Liver (tissue), 9 donors: ENCODE measurements around the gene CCR2. TPM values are rescaled to one million over a fixed set of nuclear protein-coding genes. Genes with fewer than 3 reads are reported as not detected.

Source experiments
- DNase-seq: peaks from one replicate; pipeline ENCODE4 v3.0.0-alpha.2; 2017; ENCODE audit warnings: low spot score
- H3K27ac ChIP-seq, 2 donors: one replicate each; pipeline ENCODE4 v1.7.0; 2013; ENCODE audit warnings: inconsistent platforms in 2 of 2, low read length in 2 of 2, control low read depth in 1 of 2, low read depth in 1 of 2, mild to moderate bottlenecking in 1 of 2
- H3K27me3 ChIP-seq, 4 donors: one replicate each; pipeline versions ENCODE4 v1.6.1 to v1.7.0; 2013; ENCODE audit warnings: low read length in 3 of 4, inconsistent platforms in 1 of 4, mild to moderate bottlenecking in 1 of 4, moderate library complexity in 1 of 4; ENCODE audit not compliant: control insufficient read depth in 4 of 4, insufficient read depth in 4 of 4
- H3K36me3 ChIP-seq, 4 donors: one replicate each; pipeline versions ENCODE4 v1.6.1 to v1.7.0; 2013; ENCODE audit warnings: low read length in 3 of 4, mild to moderate bottlenecking in 3 of 4, low read depth in 1 of 4, moderate library complexity in 1 of 4; ENCODE audit not compliant: control insufficient read depth in 4 of 4, insufficient read depth in 3 of 4
- H3K4me1 ChIP-seq, 4 donors: one replicate each; pipeline versions ENCODE4 v1.6.1 to v1.7.0; 2013; ENCODE audit warnings: low read length in 3 of 4, mild to moderate bottlenecking in 3 of 4, moderate library complexity in 1 of 4; ENCODE audit not compliant: control insufficient read depth in 4 of 4, insufficient read depth in 4 of 4
- H3K4me3 ChIP-seq, 3 donors: one replicate each; pipeline versions ENCODE4 v1.6.1 to v1.7.0; 2013; ENCODE audit warnings: low read length in 3 of 3, control low read depth in 1 of 3, low read depth in 1 of 3, mild to moderate bottlenecking in 1 of 3
- H3K9ac ChIP-seq, 2 donors: one replicate each; pipeline ENCODE4 v1.7.0; 2013; ENCODE audit warnings: low read length in 2 of 2, mild to moderate bottlenecking in 2 of 2, moderate library complexity in 2 of 2, control low read depth in 1 of 2, low read depth in 1 of 2
- H3K9me3 ChIP-seq, 4 donors: one replicate each; pipeline versions ENCODE4 v1.6.1 to v1.7.0; 2013; ENCODE audit warnings: low read length in 3 of 4; ENCODE audit not compliant: control insufficient read depth in 4 of 4
- ATF3 ChIP-seq: IDR thresholded peaks from 2 replicates; pipeline ENCODE4 v1.6.1; 2016; ENCODE audit warnings: antibody characterized with exemption
- CTCF ChIP-seq: fragments of 150-350 bp; IDR thresholded peaks from 2 replicates; pipeline ENCODE4 v1.5.1; 2017; ENCODE audit warnings: improper control_type of control experiment, low read depth, low read length; ENCODE audit not compliant: missing input control
- EGR1 ChIP-seq, 2 donors: IDR thresholded peaks; 2 replicates each; pipeline ENCODE4 v1.6.1; 2016 to 2018; ENCODE audit warnings: antibody characterized with exemption in 2 of 2, low read depth in 2 of 2
- FOXA1 ChIP-seq: IDR thresholded peaks from 2 replicates; pipeline ENCODE4 v1.6.1; 2016; ENCODE audit warnings: antibody characterized with exemption
- FOXA2 ChIP-seq: IDR thresholded peaks from 2 replicates; pipeline ENCODE4 v1.6.1; 2016; ENCODE audit warnings: antibody characterized with exemption
- GABPA ChIP-seq, 2 donors: IDR thresholded peaks in 1 of 2; conservative IDR thresholded peaks in 1 of 2; 2 replicates each; pipeline ENCODE4 v1.6.1; 2016; ENCODE audit warnings: antibody characterized with exemption in 2 of 2, mild to moderate bottlenecking in 1 of 2, moderate library complexity in 1 of 2
- HNF4A ChIP-seq, 2 donors: conservative IDR thresholded peaks; 2 replicates each; pipeline ENCODE4 v1.6.1; 2016; ENCODE audit warnings: antibody characterized with exemption in 2 of 2, mild to moderate bottlenecking in 2 of 2
- HNF4G ChIP-seq: IDR thresholded peaks from 2 replicates; pipeline ENCODE4 v1.6.1; 2016; ENCODE audit warnings: antibody characterized with exemption
- JUND ChIP-seq, 2 donors: IDR thresholded peaks; 2 replicates each; pipeline ENCODE4 v1.6.1; 2016; ENCODE audit warnings: antibody characterized with exemption in 2 of 2
- MAX ChIP-seq: IDR thresholded peaks from 2 replicates; pipeline ENCODE4 v1.6.1; 2016; ENCODE audit warnings: antibody characterized with exemption
- NR2F2 ChIP-seq: IDR thresholded peaks from 2 replicates; pipeline ENCODE4 v1.6.1; 2016; ENCODE audit warnings: antibody characterized with exemption
- RAD21 ChIP-seq, 2 donors: IDR thresholded peaks; 2 replicates each; pipeline ENCODE4 v1.6.1; 2016; ENCODE audit warnings: antibody characterized with exemption in 2 of 2, mild to moderate bottlenecking in 2 of 2
- REST ChIP-seq: IDR thresholded peaks from 2 replicates; pipeline ENCODE4 v1.6.1; 2016; ENCODE audit warnings: antibody characterized with exemption, mild to moderate bottlenecking
- RXRA ChIP-seq, 2 donors: IDR thresholded peaks; 2 replicates each; pipeline ENCODE4 v1.6.1; 2017 to 2018; ENCODE audit warnings: antibody characterized with exemption in 2 of 2, mild to moderate bottlenecking in 1 of 2
- TAF1 ChIP-seq: conservative IDR thresholded peaks from 2 replicates; pipeline ENCODE4 v1.6.1; 2016; ENCODE audit warnings: antibody characterized with exemption, mild to moderate bottlenecking
- YY1 ChIP-seq: IDR thresholded peaks from 2 replicates; pipeline ENCODE4 v1.6.1; 2016; ENCODE audit warnings: antibody characterized with exemption, mild to moderate bottlenecking
- ZBTB33 ChIP-seq: IDR thresholded peaks from 2 replicates; pipeline ENCODE4 v1.6.1; 2016; ENCODE audit warnings: antibody characterized with exemption
- WGBS: extraction: QIAGEN DNeasy Blood & Tissue Kit; methylation state at CpG from one replicate; pipeline ENCODE4 v1.1.7; 2013; 5-methylcytosine and 5-hydroxymethylcytosine counted together
- polyA plus RNA-seq, 2 donors: library from polyadenylated mRNA; stranded (reverse) in 1 of 2; unstranded in 1 of 2; fragments of 200-250 nt in 1 of 2; fragments of >200 nt in 1 of 2; fragmentation: Nextera tagmentation in 1 of 2; extraction: Ambion mirVana in 1 of 2; gene quantifications; one replicate each; pipeline versions ENCODE4 v1.2.1 to v1.2.3, GENCODE V29; 2013 to 2015
- total RNA-seq, 2 donors: library from RNA; depleted of rRNA; stranded (reverse); fragments of >200 nt; gene quantifications; one replicate each; pipeline ENCODE4 v1.2.3, GENCODE V29; 2014
- donor health status: healthy.
- donor health status: healthy.
- donor health status: healthy.
- donor health status: healthy.
- donor health status: healthy.

The CCR2 gene
- total and polyA plus RNA-seq, 4 donors: 0.68 to 3.4 (median 2.4) TPM

GRCh38 chr3:46359733-46360493 is 6.0 kb downstream of the CCR2 start (continued):
- TF ChIP-seq MAX: no peak
- no peak for TF ChIP-seq YY1
- TF ChIP-seq ATF3: no peak
- TF ChIP-seq HNF4A (conservative IDR thresholded peaks at IDR 0.05): no peak
- TF ChIP-seq ZBTB33: no peak

GRCh38 chr3:46360907-46361306 is 7.0 kb downstream of the CCR2 start:
- Histone ChIP-seq H3K27ac (no peak overlapping the region), H3K36me3 (no peaks in the 10 kb centered on the region), H3K4me3 (no peak overlapping the region), H3K9me3 (no peaks in the 10 kb centered on the region), H3K9ac (no peak overlapping the region), H3K27me3 (no peaks in the 10 kb centered on the region), H3K4me1 (peaks cover 0 to 3% (median 0%) of the 10 kb centered on the region in 4 donors)
- no peak for DNase-seq
- no peak for TF ChIP-seq CTCF
- no peak for TF ChIP-seq YY1
- TF ChIP-seq NR2F2: no peak
- TF ChIP-seq TAF1: no peak
- no peak for TF ChIP-seq GABPA (IDR thresholded peaks at IDR 0.05 in 1 of 2, conservative IDR thresholded peaks at IDR 0.05 in 1 of 2)
- no peak for TF ChIP-seq FOXA2
- TF ChIP-seq FOXA1: no peak
- no peak for TF ChIP-seq HNF4G
- TF ChIP-seq RAD21 (IDR thresholded peaks at IDR 0.05): no peak
- TF ChIP-seq RXRA (IDR thresholded peaks at IDR 0.05): no peak
- TF ChIP-seq JUND (IDR thresholded peaks at IDR 0.05): no peak
- no peak for TF ChIP-seq HNF4A (conservative IDR thresholded peaks at IDR 0.05)
- no peak for TF ChIP-seq MAX
- TF ChIP-seq REST: no peak
- no peak for TF ChIP-seq EGR1 (IDR thresholded peaks at IDR 0.05; ENCODE audit: low read depth in 2 of 2)
- 57% methylated on average over 6 of the region's 6 CpGs for WGBS
